Upper lobe of right lung (tissue), 1 donor: ENCODE measurements around the gene THOC2. TPM values are rescaled to one million over a fixed set of nuclear protein-coding genes. Genes with fewer than 3 reads are reported as not detected.

Source experiments
- ATAC-seq: fragments of 200-7000 bp; cut with Tn5 transposase; one replicate; pipeline ENCODE4 v1.9.1; 2020; ENCODE audit warnings: mild to moderate bottlenecking, moderate library complexity
- DNase-seq: peaks from one replicate; pipeline ENCODE4 v3.0.0-alpha.2; 2020
- H3K27ac ChIP-seq: fragments of 200-600 bp; one replicate; pipeline ENCODE4 v1.8.0; 2022
- H3K27me3 ChIP-seq: fragments of 200-600 bp; one replicate; pipeline ENCODE4 v1.8.0; 2022; ENCODE audit warnings: mild to moderate bottlenecking
- H3K36me3 ChIP-seq: fragments of 200-600 bp; one replicate; pipeline ENCODE4 v1.8.0; 2022
- H3K4me1 ChIP-seq: fragments of 200-600 bp; one replicate; pipeline ENCODE4 v1.8.0; 2022
- H3K4me3 ChIP-seq: fragments of 200-600 bp; one replicate; pipeline ENCODE4 v1.8.0; 2022; ENCODE audit warnings: mild to moderate bottlenecking
- H3K9me3 ChIP-seq: fragments of 200-600 bp; one replicate; pipeline ENCODE4 v1.8.0; 2022
- CTCF ChIP-seq: fragments of 200-600 bp; IDR thresholded peaks from one replicate; pipeline ENCODE4 v1.8.0; 2022; ENCODE audit warnings: antibody characterized with exemption
- intact Hi-C: fragments of 100-400 bp; cut with DNase I; formaldehyde crosslinking; loops from one replicate; pipeline ENCODE4 v1.11.0; 2022
- total RNA-seq: library from RNA; stranded (reverse); fragmentation: NEBNext Ultra II Directional; extraction: Animal tissue kit (Norgen Biotek cat#: 25700); gene quantifications from one replicate; pipeline ENCODE4 v1.2.1, GENCODE V29; 2021
- donor health status: DM: no; HTN: yes; CAD: no; lungs with severe emphysema.

THOC2 gene
- total RNA-seq, 1 donor from 2014 or later: 99.9 TPM

GRCh38 chrX:123563167-123563566 lies 169.7 kb downstream of the THOC2 start:
- DNase-seq: no peak
- TF ChIP-seq CTCF: no peak

GRCh38 chrX:123562342-123563146 lies 170.3 kb downstream of the THOC2 start:
- Histone ChIP-seq H3K4me3 (no peak overlapping the region), H3K27me3 (no peaks in the 10 kb centered on the region), H3K4me1 (no peaks in the 10 kb centered on the region), H3K27ac (no peak overlapping the region), H3K36me3 (no peaks in the 10 kb centered on the region), H3K9me3 (no peaks in the 10 kb centered on the region)
- no peak for ATAC-seq
- intact Hi-C loops: no loop called here
- DNase-seq: no peak
- TF ChIP-seq CTCF: no peak

More at GRCh38 chrX:123563167-123563566, 169.7 kb downstream of the THOC2 start:
- Histone ChIP-seq H3K27me3 (no peaks in the 10 kb centered on the region), H3K4me3 (no peak overlapping the region), H3K36me3 (no peaks in the 10 kb centered on the region), H3K9me3 (no peaks in the 10 kb centered on the region), H3K4me1 (no peaks in the 10 kb centered on the region), H3K27ac (no peak overlapping the region)
- ATAC-seq: no peak
- intact Hi-C loops: no loop called here

- H3K9me3 ChIP-seq: no peaks in the 10 kb centered on the region
- no peaks in the 10 kb centered on the region for H3K36me3 ChIP-seq
- no peak overlapping the region for H3K27ac ChIP-seq
- H3K4me3 ChIP-seq: no peak overlapping the region
- H3K4me1 ChIP-seq: no peaks in the 10 kb centered on the region
- intact Hi-C loops: no loop called here
- no peak for DNase-seq
- ATAC-seq: no peak
- no peaks in the 10 kb centered on the region for H3K27me3 ChIP-seq
- no peak for TF ChIP-seq CTCF
Observed at GRCh38 chrX:123561439-123562215, 171.2 kb downstream of the THOC2 start.

GRCh38 chrX:123550829-123551228 lies 182.0 kb downstream of the THOC2 start:
- Histone ChIP-seq H3K4me3 (no peak overlapping the region), H3K9me3 (no peaks in the 10 kb centered on the region), H3K36me3 (no peaks in the 10 kb centered on the region), H3K4me1 (no peaks in the 10 kb centered on the region), H3K27me3 (no peaks in the 10 kb centered on the region), H3K27ac (no peak overlapping the region)
- no peak for DNase-seq
- intact Hi-C loops: no loop called here
- TF ChIP-seq CTCF: no peak
- no peak for ATAC-seq

Other genes starting within 250 kb of the THOC2 start
- gene XIAP, start 127.0 kb upstream of the THOC2 start, total RNA-seq: 58.2 TPM
- 71.4 TPM for gene STAG2, start 228.7 kb upstream of the THOC2 start, total RNA-seq